GM06990 (cell line): ENCODE results near the gene ADGRA1.

Source experiments
- DNase-seq: peaks from one replicate; pipeline ENCODE4 v3.0.0-alpha.2; 2011; ENCODE audit not compliant: insufficient read length; ENCODE audit errors: extremely low read depth
- H3K27me3 ChIP-seq: replicated peaks from 2 replicates; pipeline ENCODE4 v1.6.0; 2011; ENCODE audit warnings: low read length; ENCODE audit not compliant: control insufficient read depth, insufficient read depth
- H3K36me3 ChIP-seq: 2 replicates; pipeline ENCODE4 v1.5.1; 2011; ENCODE audit warnings: low read length; ENCODE audit not compliant: control insufficient read depth, insufficient read depth
- H3K4me3 ChIP-seq: replicated peaks from 2 replicates; pipeline ENCODE4 v1.5.1; 2011; ENCODE audit warnings: low read depth, mild to moderate bottlenecking, control low read depth, low read length
- TF ChIP-seq, protein P1 (sequence below): IDR thresholded peaks from 2 replicates; pipeline ENCODE4 v1.5.1; 2011; ENCODE audit warnings: low read length, control low read depth, mild to moderate bottlenecking, inconsistent platforms; ENCODE audit not compliant: insufficient read depth, poor library complexity, severe bottlenecking

Gene ADGRA1

DNA sequence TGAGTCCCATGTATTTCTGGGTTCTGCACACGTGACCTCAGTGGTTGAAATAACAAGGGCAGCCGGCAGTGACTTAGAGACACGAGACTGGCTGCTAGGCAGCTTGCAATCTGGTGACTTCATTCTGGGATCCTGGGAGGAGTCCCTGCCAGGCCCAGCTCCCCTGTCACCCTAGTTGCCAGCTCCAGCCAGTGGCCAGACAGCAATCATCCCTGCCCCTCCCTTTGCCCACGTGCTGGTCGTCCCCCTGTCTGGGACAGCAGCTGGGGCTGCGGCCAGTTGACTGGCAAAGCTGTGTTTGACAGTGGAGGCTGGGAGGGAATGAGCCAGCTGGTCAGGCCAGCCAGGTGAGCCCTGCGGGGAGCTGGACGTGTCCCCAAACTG, 30.0 kb downstream of the ADGRA1 start:
- Histone ChIP-seq H3K4me3 (no peak overlapping the region), H3K27me3 (no peaks in the 10 kb centered on the region), H3K36me3 (no peaks in the 10 kb centered on the region)
- no peak for DNase-seq
- TF ChIP-seq, protein P1, sequence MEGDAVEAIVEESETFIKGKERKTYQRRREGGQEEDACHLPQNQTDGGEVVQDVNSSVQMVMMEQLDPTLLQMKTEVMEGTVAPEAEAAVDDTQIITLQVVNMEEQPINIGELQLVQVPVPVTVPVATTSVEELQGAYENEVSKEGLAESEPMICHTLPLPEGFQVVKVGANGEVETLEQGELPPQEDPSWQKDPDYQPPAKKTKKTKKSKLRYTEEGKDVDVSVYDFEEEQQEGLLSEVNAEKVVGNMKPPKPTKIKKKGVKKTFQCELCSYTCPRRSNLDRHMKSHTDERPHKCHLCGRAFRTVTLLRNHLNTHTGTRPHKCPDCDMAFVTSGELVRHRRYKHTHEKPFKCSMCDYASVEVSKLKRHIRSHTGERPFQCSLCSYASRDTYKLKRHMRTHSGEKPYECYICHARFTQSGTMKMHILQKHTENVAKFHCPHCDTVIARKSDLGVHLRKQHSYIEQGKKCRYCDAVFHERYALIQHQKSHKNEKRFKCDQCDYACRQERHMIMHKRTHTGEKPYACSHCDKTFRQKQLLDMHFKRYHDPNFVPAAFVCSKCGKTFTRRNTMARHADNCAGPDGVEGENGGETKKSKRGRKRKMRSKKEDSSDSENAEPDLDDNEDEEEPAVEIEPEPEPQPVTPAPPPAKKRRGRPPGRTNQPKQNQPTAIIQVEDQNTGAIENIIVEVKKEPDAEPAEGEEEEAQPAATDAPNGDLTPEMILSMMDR = no peak

DNA sequence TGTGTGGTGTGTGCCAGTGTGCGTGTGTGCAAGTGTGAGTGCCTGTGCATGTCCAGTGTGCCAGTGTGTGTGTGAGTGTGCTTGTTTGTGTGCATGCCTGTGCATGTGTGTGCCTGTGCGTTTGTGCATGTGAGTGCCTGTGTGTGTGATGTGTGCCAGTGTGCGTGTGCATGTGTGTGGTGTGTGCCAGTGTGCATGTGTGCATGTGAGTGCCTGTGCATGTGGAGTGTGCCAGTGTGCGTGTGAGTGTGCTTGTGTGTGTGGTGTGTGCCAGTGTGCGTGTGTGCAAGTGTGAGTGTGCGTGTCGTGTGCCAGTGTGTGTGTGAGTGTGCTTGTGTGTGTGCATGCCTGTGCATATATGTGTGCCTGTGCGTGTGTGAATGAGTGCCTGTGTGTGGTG, 33.8 kb downstream of the ADGRA1 start:
- TF ChIP-seq, protein P1 = no peak
- Histone ChIP-seq H3K4me3 (no peak overlapping the region), H3K36me3 (no peaks in the 10 kb centered on the region), H3K27me3 (no peaks in the 10 kb centered on the region)
- DNase-seq = no peak

DNA sequence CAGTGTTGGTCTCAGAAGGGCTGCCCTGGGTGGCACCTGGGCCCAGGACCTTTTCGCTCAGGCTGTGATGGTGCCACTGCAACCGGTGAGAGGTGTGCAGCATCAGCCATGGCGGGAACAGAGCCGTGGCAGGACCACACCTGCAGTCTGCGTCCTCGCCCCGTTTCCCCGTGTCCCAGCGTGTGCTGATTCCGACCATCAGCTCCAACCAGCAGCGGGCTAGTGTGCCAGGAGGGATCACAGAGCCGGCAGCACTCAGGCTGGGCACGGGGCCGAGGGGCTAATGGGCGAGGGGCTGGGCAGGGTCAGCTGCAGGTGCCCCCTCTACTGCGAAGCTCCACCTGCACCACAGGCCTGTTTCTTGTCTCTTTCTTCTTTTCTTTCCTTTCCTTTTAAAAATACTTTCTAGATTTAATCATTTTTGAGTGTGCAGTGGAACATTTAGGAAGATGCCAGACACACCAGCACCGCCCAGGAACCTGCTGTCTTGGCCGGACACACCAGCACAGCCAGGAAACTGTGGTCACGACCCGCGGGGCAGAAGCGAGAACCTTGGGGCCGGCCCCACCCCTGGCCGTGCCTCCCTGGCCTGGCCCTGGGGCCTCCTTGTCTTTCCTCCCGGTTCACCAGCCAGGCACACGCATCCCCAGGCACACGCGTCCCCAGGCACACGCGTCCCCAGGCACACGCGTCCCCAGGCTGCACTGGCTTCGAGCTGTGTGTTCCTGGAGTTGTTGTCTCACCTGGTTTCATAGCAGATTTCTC, 34.6 kb downstream of the ADGRA1 start:
- H3K27me3 ChIP-seq = no peaks in the 10 kb centered on the region

DNA sequence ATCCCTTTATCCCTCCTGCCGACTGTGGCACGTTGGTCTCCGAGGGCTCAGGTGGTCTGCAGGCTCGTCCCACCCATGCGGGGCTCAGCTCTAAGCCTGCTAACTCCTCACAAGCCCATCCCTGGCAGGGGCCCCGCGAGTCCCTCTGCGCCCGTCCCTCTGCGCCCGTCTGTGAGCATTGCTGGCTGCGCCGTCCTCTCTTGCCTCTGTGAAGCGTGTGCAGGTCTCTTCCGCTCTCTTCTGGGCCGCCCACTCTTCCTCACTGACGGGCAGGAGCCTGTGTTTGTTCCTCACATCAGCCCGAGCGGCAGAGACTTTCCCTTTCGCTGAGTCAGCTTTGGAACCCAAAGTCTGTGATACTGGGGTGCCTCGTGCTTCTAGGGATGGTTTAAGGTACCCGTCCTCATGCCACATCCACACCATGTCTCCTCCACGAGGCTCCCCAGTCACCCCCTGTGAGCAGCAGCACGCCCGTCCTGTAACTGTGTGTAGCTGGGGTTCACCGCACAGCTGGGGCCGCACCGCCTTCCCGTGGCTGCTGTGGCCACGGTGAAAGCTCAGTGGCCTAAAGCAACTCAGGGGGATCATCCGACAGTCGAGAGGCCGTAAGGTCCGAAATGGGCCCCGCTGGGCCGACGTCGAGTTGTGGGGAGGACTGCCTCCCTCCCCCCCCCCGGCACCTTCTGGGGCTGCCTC, 35.5 kb downstream of the ADGRA1 start:
- Histone ChIP-seq H3K36me3 (no peaks in the 10 kb centered on the region), H3K4me3 (no peak overlapping the region)
- DNase-seq = no peak

More for the DNA sequence above, 34.6 kb downstream of the ADGRA1 start:
- TF ChIP-seq, protein P1 = no peak
- Histone ChIP-seq H3K4me3 (no peak overlapping the region), H3K36me3 (no peaks in the 10 kb centered on the region)
- DNase-seq = no peak

DNA sequence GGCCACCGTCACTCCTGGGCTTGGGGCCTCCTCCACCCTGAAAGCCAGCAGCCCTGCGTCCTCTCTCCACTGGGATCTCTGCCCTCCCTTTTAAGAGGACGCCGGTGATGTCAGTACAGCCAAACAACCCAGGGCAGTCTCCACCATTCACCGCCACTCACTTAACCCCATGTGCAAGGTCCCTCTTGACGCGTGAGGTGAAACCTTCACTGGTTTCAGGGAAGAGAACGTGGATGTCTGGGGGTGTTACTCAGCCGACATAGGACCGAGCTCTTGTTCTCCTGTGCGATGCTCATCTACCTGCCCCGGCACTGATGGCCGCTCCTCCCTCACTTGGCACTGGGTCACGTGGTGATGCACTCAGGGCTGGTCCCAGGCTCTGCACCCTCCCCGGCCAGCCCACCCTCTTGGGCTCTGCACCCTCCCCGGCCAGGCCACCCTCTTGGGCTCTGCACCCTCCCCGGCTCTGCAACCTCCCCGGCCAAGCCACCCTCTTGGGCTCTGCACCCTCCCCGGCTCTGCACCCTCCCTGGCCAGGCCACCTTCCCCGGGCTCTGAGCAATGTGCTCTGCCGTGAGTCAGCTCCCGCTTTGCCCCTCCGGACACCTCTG, 36.1 kb downstream of the ADGRA1 start:
- no peak for DNase-seq
- TF ChIP-seq, protein P1 = no peak

More for the DNA sequence above, 35.5 kb downstream of the ADGRA1 start:
- TF ChIP-seq, protein P1 = no peak
- H3K27me3 ChIP-seq = no peaks in the 10 kb centered on the region

More for the DNA sequence above, 36.1 kb downstream of the ADGRA1 start:
- H3K36me3 ChIP-seq = no peaks in the 10 kb centered on the region
- no peaks in the 10 kb centered on the region for H3K27me3 ChIP-seq
- H3K4me3 ChIP-seq = no peak overlapping the region
